Stomach (tissue), 9 donors: Measurements from ENCODE around the gene GUCY1A2. TPM values are rescaled to one million over a fixed set of nuclear protein-coding genes. Genes with fewer than 3 reads are reported as not detected.

Source experiments
- DNase-seq, 2 donors: peaks; one replicate each; pipeline versions ENCODE4 v3.0.0 to v3.0.0-alpha.2; 2013 to 2019
- H3K27ac ChIP-seq, 5 donors: fragments of 200-600 bp in 4 of 5; sonication (generic) in 4 of 5; one replicate each; pipeline ENCODE4 v1.5.1; 2013 to 2019; ENCODE audit warnings: mild to moderate bottlenecking in 1 of 5, moderate library complexity in 1 of 5
- H3K27me3 ChIP-seq, 3 donors: fragments of 200-600 bp; sonication (generic); one replicate each; pipeline ENCODE4 v1.5.1; 2017 to 2019; ENCODE audit warnings: mixed run types in 1 of 3
- H3K36me3 ChIP-seq, 4 donors: fragments of 200-600 bp; sonication (generic); 1 replicate in 3 of 4; 2 replicates in 1 of 4; pipeline ENCODE4 v1.5.1; 2016 to 2019
- H3K4me1 ChIP-seq, 4 donors: fragments of 200-600 bp; sonication (generic); one replicate each; pipeline ENCODE4 v1.5.1; 2016 to 2019
- H3K4me3 ChIP-seq, 4 donors: fragments of 200-600 bp; sonication (generic) in 3 of 4; one replicate each; pipeline ENCODE4 v1.5.1; 2016 to 2019; ENCODE audit warnings: mild to moderate bottlenecking in 1 of 4
- H3K9me3 ChIP-seq, 4 donors: fragments of 200-600 bp; sonication (generic); one replicate each; pipeline ENCODE4 v1.5.1; 2016 to 2019
- EP300 ChIP-seq: sonication (generic); formaldehyde crosslinking; IDR thresholded peaks from one replicate; pipeline ENCODE4 v1.6.1; 2017; ENCODE audit warnings: antibody characterized with exemption
- POLR2A ChIP-seq, 4 donors: fragments of 450-650 bp; IDR thresholded peaks; one replicate each; pipeline ENCODE4 v1.6.1; 2016; ENCODE audit warnings: antibody characterized with exemption in 4 of 4, control low read depth in 2 of 4, mild to moderate bottlenecking in 1 of 4, moderate library complexity in 1 of 4
- POLR2AphosphoS5 ChIP-seq, 3 donors: sonication (generic); formaldehyde crosslinking; IDR thresholded peaks; one replicate each; pipeline ENCODE4 v1.6.1; 2016; ENCODE audit warnings: antibody characterized with exemption in 3 of 3
- WGBS, 5 donors: extraction: QIAGEN DNeasy Blood & Tissue Kit in 3 of 5; methylation state at CpG; one replicate each; pipeline versions ENCODE4 v1.1.5 to v1.1.7; 2013 to 2018; 5-methylcytosine and 5-hydroxymethylcytosine counted together
- intact Hi-C: fragments of 100-400 bp; cut with DNase I; formaldehyde crosslinking; loops from one replicate; pipeline ENCODE4 v1.15.1; 2023; ENCODE audit warnings: low total_unique reads
- polyA plus RNA-seq, 3 donors: library from polyadenylated mRNA; stranded (reverse); fragments of 200-250 nt; gene quantifications; one replicate each; pipeline ENCODE4 v1.2.3, GENCODE V29; 2013
- total RNA-seq, 5 donors: library from RNA; depleted of rRNA; stranded (reverse); fragments of >200 nt; gene quantifications; one replicate each; pipeline versions ENCODE4 v1.1.0 to v1.2.3, GENCODE V29; 2014 to 2016
- TF ChIP-seq, protein P1 (sequence below), 7 experiments: fragments of 450-650 bp in 4 of 7; fragments of 200-600 bp in 3 of 7; sonication (generic) in 3 of 7; IDR thresholded peaks; one replicate each; pipeline ENCODE4 v1.5.1; 2016 to 2019; ENCODE audit warnings: antibody characterized with exemption in 7 of 7, control low read depth in 2 of 7, mild to moderate bottlenecking in 1 of 7
- donor health status: healthy with polysubstance abuse.
- donor health status: Bipolar disorder and iron deficiency.
- donor health status: healthy.

The GUCY1A2 gene
- total and polyA plus RNA-seq, 8 donors = 0.10 to 15.1 (median 4.3) TPM

DNA sequence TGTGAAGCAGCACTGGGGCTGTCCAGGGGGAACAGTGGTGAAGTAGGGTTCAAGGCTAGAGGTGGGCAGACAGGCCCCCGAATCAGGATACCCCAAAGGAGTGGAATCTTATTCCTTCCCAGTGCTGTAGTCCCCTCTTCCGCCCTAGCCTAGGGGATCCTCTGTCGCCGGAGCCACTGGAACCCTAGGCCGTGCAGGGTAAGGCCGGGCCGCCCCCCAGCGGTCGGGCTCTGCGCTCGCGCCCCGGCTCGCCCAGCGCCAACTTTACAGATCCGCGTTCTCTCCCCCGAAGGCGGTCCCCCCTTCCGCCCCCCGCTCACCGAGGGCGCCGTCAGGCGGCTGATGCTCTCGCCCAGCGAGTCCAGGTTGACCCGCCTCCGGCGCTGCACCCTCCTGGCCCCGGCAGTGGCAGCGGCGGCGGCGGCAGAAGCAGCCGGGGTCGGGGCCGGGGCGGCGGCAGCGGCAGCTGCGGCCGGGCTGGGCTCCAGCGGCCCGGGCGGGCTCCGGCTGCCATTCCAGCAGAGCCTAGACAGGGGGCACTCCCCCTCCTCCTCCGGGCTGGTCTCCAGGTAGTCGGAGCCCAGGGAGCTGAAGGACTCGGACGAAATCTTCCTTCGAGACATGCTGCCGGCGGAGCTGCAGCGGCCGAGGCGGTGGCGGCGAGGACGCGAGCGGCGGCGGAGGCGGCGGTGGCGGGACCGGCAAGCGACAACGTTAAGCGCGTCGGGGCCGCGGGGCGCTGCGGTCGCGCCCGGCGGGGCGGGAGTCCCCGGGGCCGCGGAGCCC lies 650 bp downstream of the GUCY1A2 start:
- WGBS, 5 donors = 1 to 3% (median 1%) methylated on average over 20 to 85 of the region's 85 CpGs
- Histone ChIP-seq H3K27ac (peak overlapping the region in 1 of 5 donors; percentile 43), H3K4me3 (peak overlapping the region; percentile 41 to 58 (median 46)), H3K27me3 (peaks cover 8 to 70% (median 34%) of the 10 kb centered on the region in 3 donors), H3K36me3 (no peaks in the 10 kb centered on the region), H3K9me3 (no peaks in the 10 kb centered on the region), H3K4me1 (peaks cover 15 to 22% (median 20%) of the 10 kb centered on the region in 4 donors)
- TF ChIP-seq POLR2A (IDR thresholded peaks at IDR 0.05) (no peak), POLR2AphosphoS5 (IDR thresholded peaks at IDR 0.05) (no peak), EP300 (no peak)
- TF ChIP-seq, protein P1, sequence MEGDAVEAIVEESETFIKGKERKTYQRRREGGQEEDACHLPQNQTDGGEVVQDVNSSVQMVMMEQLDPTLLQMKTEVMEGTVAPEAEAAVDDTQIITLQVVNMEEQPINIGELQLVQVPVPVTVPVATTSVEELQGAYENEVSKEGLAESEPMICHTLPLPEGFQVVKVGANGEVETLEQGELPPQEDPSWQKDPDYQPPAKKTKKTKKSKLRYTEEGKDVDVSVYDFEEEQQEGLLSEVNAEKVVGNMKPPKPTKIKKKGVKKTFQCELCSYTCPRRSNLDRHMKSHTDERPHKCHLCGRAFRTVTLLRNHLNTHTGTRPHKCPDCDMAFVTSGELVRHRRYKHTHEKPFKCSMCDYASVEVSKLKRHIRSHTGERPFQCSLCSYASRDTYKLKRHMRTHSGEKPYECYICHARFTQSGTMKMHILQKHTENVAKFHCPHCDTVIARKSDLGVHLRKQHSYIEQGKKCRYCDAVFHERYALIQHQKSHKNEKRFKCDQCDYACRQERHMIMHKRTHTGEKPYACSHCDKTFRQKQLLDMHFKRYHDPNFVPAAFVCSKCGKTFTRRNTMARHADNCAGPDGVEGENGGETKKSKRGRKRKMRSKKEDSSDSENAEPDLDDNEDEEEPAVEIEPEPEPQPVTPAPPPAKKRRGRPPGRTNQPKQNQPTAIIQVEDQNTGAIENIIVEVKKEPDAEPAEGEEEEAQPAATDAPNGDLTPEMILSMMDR (IDR thresholded peaks at IDR 0.05) = peak in 2 of 7 experiments; percentile 8 to 25
- intact Hi-C loops = no loop called here
- peak in 1 of 2 donors; percentile 87 for DNase-seq

DNA sequence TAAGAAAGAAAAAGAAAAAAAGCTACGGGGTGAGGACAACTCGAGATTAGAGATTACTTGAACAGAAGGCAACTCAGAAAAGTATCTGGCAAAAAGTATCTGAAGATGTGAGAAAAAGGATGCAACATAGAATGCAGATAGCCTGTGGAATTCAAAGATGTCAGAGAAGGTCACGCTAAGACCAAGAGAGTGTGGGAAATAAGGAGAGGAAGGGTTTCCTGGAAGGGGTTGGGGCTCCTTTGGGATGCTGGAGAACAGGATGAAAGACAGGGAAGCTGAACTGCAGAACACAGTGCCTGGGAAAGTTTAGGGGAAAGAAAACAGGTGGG lies 1.2 kb downstream of the GUCY1A2 start:
- TF ChIP-seq POLR2A (IDR thresholded peaks at IDR 0.05) (no peak), POLR2AphosphoS5 (IDR thresholded peaks at IDR 0.05) (no peak), EP300 (no peak)
- TF ChIP-seq, protein P1 (IDR thresholded peaks at IDR 0.05) = no peak
- intact Hi-C loops = no loop called here

DNA sequence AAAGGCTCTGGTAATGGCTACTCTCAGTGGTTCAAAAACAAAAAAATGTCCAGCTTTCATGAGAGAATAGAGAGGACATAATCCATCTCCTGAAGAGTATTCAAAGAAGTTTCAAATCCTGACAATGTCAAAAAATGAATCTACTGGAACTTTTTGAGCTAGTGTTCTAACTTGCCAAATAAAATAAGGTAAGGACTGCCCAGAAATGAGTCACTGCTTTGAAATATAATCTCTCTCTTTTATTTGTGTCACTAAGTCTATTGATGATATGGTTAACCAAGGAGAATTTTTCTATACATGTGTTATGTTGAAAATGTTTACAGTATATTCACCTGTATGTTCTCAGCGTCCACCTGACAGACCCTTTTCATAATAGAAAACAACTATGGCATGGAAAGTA lies 3.4 kb downstream of the GUCY1A2 start:
- no peak overlapping the region for H3K27ac ChIP-seq
- H3K9me3 ChIP-seq = no peaks in the 10 kb centered on the region
- no peaks in the 10 kb centered on the region for H3K36me3 ChIP-seq
- peaks cover 8 to 52% (median 34%) of the 10 kb centered on the region in 3 donors for H3K27me3 ChIP-seq
- no peak for DNase-seq
- intact Hi-C loops = no loop called here
- no peak overlapping the region for H3K4me3 ChIP-seq
- TF ChIP-seq, protein P1 (IDR thresholded peaks at IDR 0.05) = no peak
- no peak for TF ChIP-seq POLR2AphosphoS5 (IDR thresholded peaks at IDR 0.05)
- WGBS, 5 donors = 41 to 74% (median 46%) methylated on average over 1 of the region's 1 CpG
- peaks cover 15 to 22% (median 20%) of the 10 kb centered on the region in 4 donors for H3K4me1 ChIP-seq

More for the DNA sequence above, 1.2 kb downstream of the GUCY1A2 start:
- Histone ChIP-seq H3K9me3 (no peaks in the 10 kb centered on the region), H3K4me1 (peaks cover 15 to 22% (median 20%) of the 10 kb centered on the region in 4 donors), H3K27ac (peak overlapping the region in 1 of 5 donors; percentile 43), H3K4me3 (peak overlapping the region; percentile 41 to 58 (median 46)), H3K27me3 (peaks cover 8 to 70% (median 34%) of the 10 kb centered on the region in 3 donors), H3K36me3 (no peaks in the 10 kb centered on the region)
- no peak for DNase-seq
- WGBS, 5 donors = 45 to 59% (median 53%) methylated on average over 3 of the region's 3 CpGs

DNA sequence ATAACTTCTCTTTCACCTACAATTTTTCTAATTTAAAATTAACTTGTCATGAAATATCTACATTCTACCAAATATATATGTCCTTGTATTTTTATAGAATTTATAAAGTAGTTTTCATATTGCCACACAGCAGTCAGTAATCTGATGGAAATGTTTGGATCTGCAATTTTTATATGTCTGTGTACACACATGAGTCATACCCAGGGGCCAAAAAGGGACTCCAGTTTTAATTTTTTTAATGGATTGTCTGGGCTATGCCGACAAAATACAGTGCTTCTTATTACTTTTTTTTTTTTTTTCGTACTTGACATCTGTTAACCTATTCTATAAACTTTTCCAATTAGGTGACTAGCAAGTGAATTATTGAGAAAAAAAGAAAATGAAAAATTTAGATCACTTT lies 6.3 kb downstream of the GUCY1A2 start:
- Histone ChIP-seq H3K9me3 (no peaks in the 10 kb centered on the region), H3K36me3 (no peaks in the 10 kb centered on the region), H3K4me3 (no peak overlapping the region), H3K27ac (no peak overlapping the region), H3K4me1 (no peaks in the 10 kb centered on the region), H3K27me3 (peaks cover 0 to 24% (median 8%) of the 10 kb centered on the region in 3 donors)
- no peak for DNase-seq
- TF ChIP-seq EP300 (no peak), POLR2A (IDR thresholded peaks at IDR 0.05) (no peak), POLR2AphosphoS5 (IDR thresholded peaks at IDR 0.05) (no peak)
- TF ChIP-seq, protein P1 (IDR thresholded peaks at IDR 0.05) = no peak
- 61 to 71% (median 65%) methylated on average over 2 of the region's 2 CpGs for WGBS, 5 donors
- intact Hi-C loops = no loop called here
